ENCODE measurements around the gene SLC7A5. TPM values are rescaled to one million over a fixed set of nuclear protein-coding genes. Genes with fewer than 3 reads are reported as not detected.
"Not testable (repeated sequence)": the region's sequence is repeated elsewhere in the genome, so short reads cannot be mapped to it uniquely, and the experiment has no call there.

The SLC7A5 gene
- polyA plus RNA-seq, 1 donor from 2014 or later, result 3.9 TPM

DNA sequence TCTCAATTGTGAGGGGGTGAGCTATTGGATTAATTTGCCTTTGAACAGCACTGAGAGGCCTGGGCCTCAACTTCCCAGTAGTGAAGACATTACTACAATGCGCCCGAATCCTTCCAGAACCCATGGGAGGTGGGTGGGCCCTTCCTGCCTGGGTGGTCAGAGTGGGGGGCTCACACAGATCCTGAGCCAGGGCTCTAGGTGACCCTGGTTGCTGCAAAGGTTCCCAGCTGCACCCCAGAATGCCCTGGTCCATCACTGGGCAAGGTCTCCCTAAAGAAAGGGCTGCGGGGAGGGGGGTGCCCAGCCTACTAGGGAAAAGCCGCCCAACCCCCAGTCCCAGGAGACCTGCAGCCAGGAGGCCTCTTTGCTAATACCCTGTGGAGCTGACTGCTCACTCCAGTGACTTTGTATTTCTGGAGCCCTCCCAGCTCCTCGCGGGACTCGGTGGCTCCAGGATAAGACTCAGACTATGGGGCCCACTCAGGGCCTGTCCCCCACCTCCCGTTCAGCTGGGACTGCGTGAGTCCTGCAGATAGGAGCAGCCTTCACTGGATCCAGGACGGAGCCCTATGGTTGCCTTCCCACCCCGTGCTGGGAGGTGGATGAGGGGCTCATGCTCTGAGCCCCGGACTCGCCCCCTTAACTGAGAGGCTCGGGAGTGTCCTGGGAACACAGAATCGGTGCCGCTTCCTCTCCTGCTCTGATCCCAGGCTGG is 40.2 kb downstream of the SLC7A5 start:
- Histone ChIP-seq H3K9ac (ENCODE audit: low read length) (no peak overlapping the region), H3K4me2 (ENCODE audit: low read length) (no peak overlapping the region), H3K79me2 (replicated peaks; ENCODE audit: insufficient read depth, low read length) (no peaks in the 10 kb centered on the region), H3F3A (ENCODE audit: insufficient read depth, low read length, poor library complexity, severe bottlenecking) (no peaks in the 10 kb centered on the region), H2AFZ (ENCODE audit: low read depth, low read length) (no peak overlapping the region), H3K27ac (ENCODE audit: low read length) (no peak overlapping the region), H3K36me3 (ENCODE audit: insufficient read depth, low read length) (no peaks in the 10 kb centered on the region), H4K20me1 (ENCODE audit: insufficient read depth) (no peaks in the 10 kb centered on the region), H3K9me2 (ENCODE audit: insufficient read depth, low read length) (no peaks in the 10 kb centered on the region), H3K4me3 (ENCODE audit: low read length) (no peak overlapping the region), H3K9me3 (ENCODE audit: low read length) (no peaks in the 10 kb centered on the region), H3K27me3 (ENCODE audit: insufficient read depth, low read depth, low read length) (no peaks in the 10 kb centered on the region)
- no peak for TF ChIP-seq RAD21 (conservative IDR thresholded peaks at IDR 0.05)
- TF ChIP-seq, protein P1, sequence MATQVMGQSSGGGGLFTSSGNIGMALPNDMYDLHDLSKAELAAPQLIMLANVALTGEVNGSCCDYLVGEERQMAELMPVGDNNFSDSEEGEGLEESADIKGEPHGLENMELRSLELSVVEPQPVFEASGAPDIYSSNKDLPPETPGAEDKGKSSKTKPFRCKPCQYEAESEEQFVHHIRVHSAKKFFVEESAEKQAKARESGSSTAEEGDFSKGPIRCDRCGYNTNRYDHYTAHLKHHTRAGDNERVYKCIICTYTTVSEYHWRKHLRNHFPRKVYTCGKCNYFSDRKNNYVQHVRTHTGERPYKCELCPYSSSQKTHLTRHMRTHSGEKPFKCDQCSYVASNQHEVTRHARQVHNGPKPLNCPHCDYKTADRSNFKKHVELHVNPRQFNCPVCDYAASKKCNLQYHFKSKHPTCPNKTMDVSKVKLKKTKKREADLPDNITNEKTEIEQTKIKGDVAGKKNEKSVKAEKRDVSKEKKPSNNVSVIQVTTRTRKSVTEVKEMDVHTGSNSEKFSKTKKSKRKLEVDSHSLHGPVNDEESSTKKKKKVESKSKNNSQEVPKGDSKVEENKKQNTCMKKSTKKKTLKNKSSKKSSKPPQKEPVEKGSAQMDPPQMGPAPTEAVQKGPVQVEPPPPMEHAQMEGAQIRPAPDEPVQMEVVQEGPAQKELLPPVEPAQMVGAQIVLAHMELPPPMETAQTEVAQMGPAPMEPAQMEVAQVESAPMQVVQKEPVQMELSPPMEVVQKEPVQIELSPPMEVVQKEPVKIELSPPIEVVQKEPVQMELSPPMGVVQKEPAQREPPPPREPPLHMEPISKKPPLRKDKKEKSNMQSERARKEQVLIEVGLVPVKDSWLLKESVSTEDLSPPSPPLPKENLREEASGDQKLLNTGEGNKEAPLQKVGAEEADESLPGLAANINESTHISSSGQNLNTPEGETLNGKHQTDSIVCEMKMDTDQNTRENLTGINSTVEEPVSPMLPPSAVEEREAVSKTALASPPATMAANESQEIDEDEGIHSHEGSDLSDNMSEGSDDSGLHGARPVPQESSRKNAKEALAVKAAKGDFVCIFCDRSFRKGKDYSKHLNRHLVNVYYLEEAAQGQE (IDR thresholded peaks at IDR 0.05; ENCODE audit: borderline replicate concordance), result no peak
- TF ChIP-seq, protein P2, sequence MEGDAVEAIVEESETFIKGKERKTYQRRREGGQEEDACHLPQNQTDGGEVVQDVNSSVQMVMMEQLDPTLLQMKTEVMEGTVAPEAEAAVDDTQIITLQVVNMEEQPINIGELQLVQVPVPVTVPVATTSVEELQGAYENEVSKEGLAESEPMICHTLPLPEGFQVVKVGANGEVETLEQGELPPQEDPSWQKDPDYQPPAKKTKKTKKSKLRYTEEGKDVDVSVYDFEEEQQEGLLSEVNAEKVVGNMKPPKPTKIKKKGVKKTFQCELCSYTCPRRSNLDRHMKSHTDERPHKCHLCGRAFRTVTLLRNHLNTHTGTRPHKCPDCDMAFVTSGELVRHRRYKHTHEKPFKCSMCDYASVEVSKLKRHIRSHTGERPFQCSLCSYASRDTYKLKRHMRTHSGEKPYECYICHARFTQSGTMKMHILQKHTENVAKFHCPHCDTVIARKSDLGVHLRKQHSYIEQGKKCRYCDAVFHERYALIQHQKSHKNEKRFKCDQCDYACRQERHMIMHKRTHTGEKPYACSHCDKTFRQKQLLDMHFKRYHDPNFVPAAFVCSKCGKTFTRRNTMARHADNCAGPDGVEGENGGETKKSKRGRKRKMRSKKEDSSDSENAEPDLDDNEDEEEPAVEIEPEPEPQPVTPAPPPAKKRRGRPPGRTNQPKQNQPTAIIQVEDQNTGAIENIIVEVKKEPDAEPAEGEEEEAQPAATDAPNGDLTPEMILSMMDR (IDR thresholded peaks at IDR 0.05; ENCODE audit: poor library complexity, severe bottlenecking), result no peak
- no peak for TF ChIP-seq EZH2 (IDR thresholded peaks at IDR 0.05; ENCODE audit: borderline replicate concordance, insufficient read depth, low read length, poor library complexity, severe bottlenecking)
- no peak for TF ChIP-seq SMC3 (conservative IDR thresholded peaks at IDR 0.05; ENCODE audit: poor library complexity)

DNA sequence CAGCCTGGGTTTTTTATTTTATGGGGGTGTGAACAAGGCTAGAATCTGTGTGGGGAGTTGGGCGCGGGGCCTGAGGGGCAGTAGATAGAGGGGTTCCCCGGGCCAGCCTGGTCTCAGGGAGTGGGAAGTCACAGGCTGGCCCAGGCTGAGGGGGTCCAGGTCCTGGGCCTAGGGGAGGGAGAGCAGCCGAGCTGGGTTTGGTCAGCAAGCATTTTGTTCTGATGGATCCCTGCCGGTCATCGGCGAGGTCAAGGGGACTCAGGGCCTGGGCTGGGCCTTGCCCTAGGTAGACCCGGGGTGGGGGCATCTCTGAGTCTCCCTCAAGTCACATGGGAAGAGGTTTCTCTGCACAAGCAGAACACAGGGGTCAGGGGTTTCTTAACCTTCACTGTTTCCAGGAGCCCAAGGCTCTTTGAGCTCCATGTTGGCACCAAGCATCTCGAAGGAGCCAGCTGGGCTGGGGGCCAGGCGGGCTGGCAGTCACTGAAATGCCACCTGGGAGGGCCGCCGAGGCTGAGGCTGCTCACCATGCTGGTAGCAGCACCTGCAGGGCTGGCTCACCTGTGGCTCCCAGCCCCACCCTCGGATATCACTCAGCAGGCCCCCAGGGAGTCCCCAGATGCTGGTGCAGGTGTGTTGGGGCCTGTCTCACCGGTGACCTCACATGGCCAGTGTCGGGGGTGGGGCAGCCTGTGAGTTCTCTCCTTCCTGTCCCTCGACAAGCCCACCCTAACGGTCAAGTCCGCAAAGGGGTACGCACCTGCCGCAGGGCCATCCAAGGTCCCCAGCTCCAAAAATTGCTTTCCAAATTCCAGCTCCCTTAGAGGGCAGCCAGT is 41.0 kb downstream of the SLC7A5 start:
- H3K9ac ChIP-seq (ENCODE audit: low read length), result no peak overlapping the region
- H3K27me3 ChIP-seq (ENCODE audit: insufficient read depth, low read depth, low read length), result no peaks in the 10 kb centered on the region
- no peak overlapping the region for H2AFZ ChIP-seq (ENCODE audit: low read depth, low read length)
- H3K9me3 ChIP-seq (ENCODE audit: low read length), result no peaks in the 10 kb centered on the region
- H3K4me2 ChIP-seq (ENCODE audit: low read length), result no peak overlapping the region
- H3K4me3 ChIP-seq (ENCODE audit: low read length), result no peak overlapping the region
- H3K27ac ChIP-seq (ENCODE audit: low read length), result no peak overlapping the region
- no peak for TF ChIP-seq EP300 (conservative IDR thresholded peaks at IDR 0.05; ENCODE audit: poor library complexity, severe bottlenecking)
- no peaks in the 10 kb centered on the region for H3K36me3 ChIP-seq (ENCODE audit: insufficient read depth, low read length)
- H3K9me2 ChIP-seq (ENCODE audit: insufficient read depth, low read length), result no peaks in the 10 kb centered on the region
- H3F3A ChIP-seq (ENCODE audit: insufficient read depth, low read length, poor library complexity, severe bottlenecking), result no peaks in the 10 kb centered on the region
- no peaks in the 10 kb centered on the region for H4K20me1 ChIP-seq (ENCODE audit: insufficient read depth)
- H3K79me2 ChIP-seq (replicated peaks; ENCODE audit: insufficient read depth, low read length), result no peaks in the 10 kb centered on the region

DNA sequence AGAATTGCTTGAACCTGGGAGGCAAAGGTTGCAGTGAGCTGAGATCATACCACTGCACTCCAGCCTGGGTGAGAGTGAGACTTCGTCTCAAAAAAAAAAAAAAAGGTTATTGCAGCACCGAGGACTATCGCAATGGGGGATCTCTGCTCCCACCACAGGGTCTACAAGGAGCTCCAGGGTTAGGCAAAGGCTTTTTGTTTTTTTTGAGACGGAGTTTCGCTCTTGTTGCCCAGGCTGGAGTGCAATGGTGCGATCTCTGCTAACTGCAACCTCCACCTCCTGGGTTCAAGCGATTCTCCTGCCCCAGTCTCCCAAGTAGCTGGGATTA is 41.8 kb downstream of the SLC7A5 start:
- H3K36me3 ChIP-seq (ENCODE audit: insufficient read depth, low read length); H3K27ac ChIP-seq (ENCODE audit: low read length); H3K9me2 ChIP-seq (ENCODE audit: insufficient read depth, low read length): not testable (repeated sequence)

More for the DNA sequence above, 41.8 kb downstream of the SLC7A5 start:
- H2AFZ ChIP-seq (ENCODE audit: low read depth, low read length); H4K20me1 ChIP-seq (ENCODE audit: insufficient read depth); H3K79me2 ChIP-seq (replicated peaks; ENCODE audit: insufficient read depth, low read length); H3K27me3 ChIP-seq (ENCODE audit: insufficient read depth, low read depth, low read length); H3K4me3 ChIP-seq (ENCODE audit: low read length); H3K9ac ChIP-seq (ENCODE audit: low read length); H3F3A ChIP-seq (ENCODE audit: insufficient read depth, low read length, poor library complexity, severe bottlenecking); H3K4me2 ChIP-seq (ENCODE audit: low read length); H3K9me3 ChIP-seq (ENCODE audit: low read length): not testable (repeated sequence)

Measured in neural cell (in vitro differentiated cells).